ENCODE measurements around the gene CPSF7.

DNA sequence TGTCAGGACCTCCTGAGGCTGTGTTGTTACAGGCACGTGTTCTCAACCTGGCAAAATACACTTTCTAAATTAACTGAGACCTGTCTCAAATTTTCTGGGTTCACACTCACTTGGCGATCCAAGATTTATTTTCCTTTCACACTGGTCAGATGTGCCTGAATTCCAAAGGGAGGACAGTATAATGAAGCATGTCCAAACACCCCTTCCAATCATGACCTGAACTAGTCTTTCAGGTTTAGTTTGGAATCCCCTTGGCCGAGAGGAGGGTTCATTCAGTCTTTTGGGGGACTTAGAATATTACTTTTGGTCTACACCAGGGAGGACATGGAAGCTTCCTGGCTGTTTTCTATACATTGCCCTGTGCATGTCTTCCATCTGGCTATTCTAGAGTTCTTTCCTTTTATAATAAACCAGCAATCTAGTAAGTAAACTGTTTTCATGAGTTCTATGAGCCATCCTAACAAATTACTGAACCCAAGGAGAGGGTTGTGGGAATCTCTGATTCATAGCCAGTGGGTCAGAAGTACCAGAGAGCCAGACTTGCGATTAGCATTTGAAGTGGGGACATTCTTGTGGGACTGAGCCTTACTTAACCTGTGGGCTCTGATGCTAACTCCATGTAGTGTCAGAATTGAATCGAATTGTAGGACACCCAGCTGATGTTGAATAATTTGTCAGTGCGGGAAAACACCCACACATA is 52.2 kb downstream of the CPSF7 start:
- TF ChIP-seq, protein P1, sequence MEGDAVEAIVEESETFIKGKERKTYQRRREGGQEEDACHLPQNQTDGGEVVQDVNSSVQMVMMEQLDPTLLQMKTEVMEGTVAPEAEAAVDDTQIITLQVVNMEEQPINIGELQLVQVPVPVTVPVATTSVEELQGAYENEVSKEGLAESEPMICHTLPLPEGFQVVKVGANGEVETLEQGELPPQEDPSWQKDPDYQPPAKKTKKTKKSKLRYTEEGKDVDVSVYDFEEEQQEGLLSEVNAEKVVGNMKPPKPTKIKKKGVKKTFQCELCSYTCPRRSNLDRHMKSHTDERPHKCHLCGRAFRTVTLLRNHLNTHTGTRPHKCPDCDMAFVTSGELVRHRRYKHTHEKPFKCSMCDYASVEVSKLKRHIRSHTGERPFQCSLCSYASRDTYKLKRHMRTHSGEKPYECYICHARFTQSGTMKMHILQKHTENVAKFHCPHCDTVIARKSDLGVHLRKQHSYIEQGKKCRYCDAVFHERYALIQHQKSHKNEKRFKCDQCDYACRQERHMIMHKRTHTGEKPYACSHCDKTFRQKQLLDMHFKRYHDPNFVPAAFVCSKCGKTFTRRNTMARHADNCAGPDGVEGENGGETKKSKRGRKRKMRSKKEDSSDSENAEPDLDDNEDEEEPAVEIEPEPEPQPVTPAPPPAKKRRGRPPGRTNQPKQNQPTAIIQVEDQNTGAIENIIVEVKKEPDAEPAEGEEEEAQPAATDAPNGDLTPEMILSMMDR (IDR thresholded peaks at IDR 0.05 in 4 of 5, conservative IDR thresholded peaks at IDR 0.05 in 1 of 5): no peak
- TF ChIP-seq POLR2A (IDR thresholded peaks at IDR 0.05): no peak
